HepG2 (cell line): ENCODE data around the gene SYTL1. TPM values are rescaled to one million over a fixed set of nuclear protein-coding genes. Genes with fewer than 3 reads are reported as not detected.
A peak's percentile ranks its signal among the peaks of the same experiment; 100 is the strongest.

Source experiments
- ADNP ChIP-seq: sonication (generic); formaldehyde crosslinking; IDR thresholded peaks from 2 replicates; pipeline ENCODE4 v1.4.0; 2020; ENCODE audit warnings: missing genetic modification reagents
- DZIP1 ChIP-seq: sonication (generic); formaldehyde crosslinking; IDR thresholded peaks from 2 replicates; pipeline ENCODE4 v1.5.0; 2020; ENCODE audit warnings: mild to moderate bottlenecking, missing genetic modification reagents
- HCFC1 ChIP-seq: fragments of 150-350 bp; IDR thresholded peaks from 2 replicates; pipeline ENCODE4 v1.6.1; 2014; ENCODE audit warnings: low read depth, low read length
- HHEX ChIP-seq: IDR thresholded peaks from 2 replicates; pipeline ENCODE4 v1.6.1; 2016; ENCODE audit warnings: control low read depth
- NFIB ChIP-seq: sonication (generic); formaldehyde crosslinking; IDR thresholded peaks from 2 replicates; pipeline ENCODE4 v1.9.0; 2021; ENCODE audit warnings: missing genetic modification reagents, mild to moderate bottlenecking, borderline replicate concordance
- NFRKB ChIP-seq: fragments of 450-650 bp; IDR thresholded peaks from 2 replicates; pipeline ENCODE4 v1.6.1; 2017
- PAXIP1 ChIP-seq: sonication (generic); formaldehyde crosslinking; conservative IDR thresholded peaks from 2 replicates; pipeline ENCODE4 v1.4.0; 2020; ENCODE audit warnings: mild to moderate bottlenecking, missing genetic modification reagents, moderate library complexity
- RNF219 ChIP-seq: sonication (generic); formaldehyde crosslinking; IDR thresholded peaks from 2 replicates; pipeline ENCODE4 v1.5.0; 2020; ENCODE audit warnings: mild to moderate bottlenecking, missing genetic modification reagents
- SNAI1 ChIP-seq: sonication (generic); formaldehyde crosslinking; IDR thresholded peaks from 2 replicates; pipeline ENCODE4 v1.5.0; 2020; ENCODE audit warnings: mild to moderate bottlenecking, missing genetic modification reagents, borderline replicate concordance
- TBP ChIP-seq: sonication (generic); formaldehyde crosslinking; IDR thresholded peaks from 2 replicates; pipeline ENCODE4 v1.5.0; 2020; ENCODE audit warnings: missing genetic modification reagents
- TFDP2 ChIP-seq: sonication (generic); formaldehyde crosslinking; IDR thresholded peaks from 2 replicates; pipeline ENCODE4 v1.4.0; 2020; ENCODE audit warnings: missing genetic modification reagents
- ZNF281 ChIP-seq: sonication (generic); formaldehyde crosslinking; IDR thresholded peaks from 2 replicates; pipeline ENCODE4 v1.4.0; 2020; ENCODE audit warnings: missing genetic modification reagents, borderline replicate concordance
- ZNF44 ChIP-seq: sonication (generic); formaldehyde crosslinking; IDR thresholded peaks from 2 replicates; pipeline ENCODE4 v1.5.1; 2020; ENCODE audit warnings: mild to moderate bottlenecking, missing genetic modification reagents
- ZNF569 ChIP-seq: sonication (generic); formaldehyde crosslinking; IDR thresholded peaks from 2 replicates; pipeline ENCODE4 v1.5.0; 2020; ENCODE audit warnings: mild to moderate bottlenecking, missing genetic modification reagents, moderate library complexity, borderline replicate concordance
- ZNF629 ChIP-seq: sonication (generic); formaldehyde crosslinking; conservative IDR thresholded peaks from 2 replicates; pipeline ENCODE4 v1.5.0; 2020; ENCODE audit warnings: missing genetic modification reagents
- ZNF678 ChIP-seq: sonication (generic); formaldehyde crosslinking; IDR thresholded peaks from 2 replicates; pipeline ENCODE4 v1.4.0; 2020; ENCODE audit warnings: mild to moderate bottlenecking, missing genetic modification reagents
- polyA plus RNA-seq, 8 experiments: library from polyadenylated mRNA; depleted of rRNA in 3 of 8; stranded (reverse) in 7 of 8; unstranded in 1 of 8; fragments of >200 nt; fragmentation: Illumina TruSeq in 4 of 8; extraction: Trizol in 4 of 8; gene quantifications; 2 replicates each; pipeline versions ENCODE4 v1.2.1 to v1.2.3, GENCODE V29; 2011 to 2016; ENCODE audit warnings: low read depth in 4 of 8, missing spikeins in 1 of 8, mixed read lengths in 1 of 8; ENCODE audit not compliant: insufficient read depth in 1 of 8
- total RNA-seq, 5 experiments: library from RNA; depleted of rRNA; stranded (reverse); fragments of >200 nt; fragmentation: Illumina TruSeq; extraction: Trizol; gene quantifications; 2 replicates each; pipeline ENCODE4 v1.2.3, GENCODE V29; 2016; ENCODE audit warnings: low read depth in 1 of 5

Gene SYTL1
- total and polyA plus RNA-seq, 2 of the 13 experiments (the other 11 are each of a cell fraction or from before 2014, with no cell fraction given), result 11.1 to 17.8 TPM

- no peak; the same call in 1 of the 2 replicates for TF ChIP-seq DZIP1 (CRISPR knock-in tag)
- peak; percentile 42 for TF ChIP-seq PAXIP1
- TF ChIP-seq HHEX (CRISPR knock-in tag), result no peak
- peak; percentile 92 for TF ChIP-seq TFDP2 (CRISPR knock-in tag)
- peak; percentile 51; the same call in 1 of the 2 replicates for TF ChIP-seq NFRKB
- TF ChIP-seq ZNF678 (CRISPR knock-in tag), result no peak
- no peak for TF ChIP-seq ADNP (CRISPR knock-in tag)
- TF ChIP-seq RNF219 (CRISPR knock-in tag), result no peak
- TF ChIP-seq HCFC1, result peak; percentile 82
- TF ChIP-seq SNAI1, result no peak
- TF ChIP-seq ZNF44, result no peak; the same call in 1 of the 2 replicates
- peak; percentile 25; the same call in 1 of the 2 replicates for TF ChIP-seq ZNF629 (CRISPR knock-in tag)
- peak; percentile 39; the same call in 1 of the 2 replicates for TF ChIP-seq ZNF569 (CRISPR knock-in tag)
- TF ChIP-seq NFIB, result 0 out of 2 replicates have a peak, but pooled peaks have one; percentile 27
- no peak for TF ChIP-seq TBP (CRISPR knock-in tag)
- no peak for TF ChIP-seq ZNF281 (CRISPR knock-in tag)
Observed at GRCh38 chr1:27321813-27322568, 19.8 kb upstream of the SYTL1 start, which contains the start of gene TMEM222 (continued).
